Measurements from ENCODE around the gene TMOD1.

DNA sequence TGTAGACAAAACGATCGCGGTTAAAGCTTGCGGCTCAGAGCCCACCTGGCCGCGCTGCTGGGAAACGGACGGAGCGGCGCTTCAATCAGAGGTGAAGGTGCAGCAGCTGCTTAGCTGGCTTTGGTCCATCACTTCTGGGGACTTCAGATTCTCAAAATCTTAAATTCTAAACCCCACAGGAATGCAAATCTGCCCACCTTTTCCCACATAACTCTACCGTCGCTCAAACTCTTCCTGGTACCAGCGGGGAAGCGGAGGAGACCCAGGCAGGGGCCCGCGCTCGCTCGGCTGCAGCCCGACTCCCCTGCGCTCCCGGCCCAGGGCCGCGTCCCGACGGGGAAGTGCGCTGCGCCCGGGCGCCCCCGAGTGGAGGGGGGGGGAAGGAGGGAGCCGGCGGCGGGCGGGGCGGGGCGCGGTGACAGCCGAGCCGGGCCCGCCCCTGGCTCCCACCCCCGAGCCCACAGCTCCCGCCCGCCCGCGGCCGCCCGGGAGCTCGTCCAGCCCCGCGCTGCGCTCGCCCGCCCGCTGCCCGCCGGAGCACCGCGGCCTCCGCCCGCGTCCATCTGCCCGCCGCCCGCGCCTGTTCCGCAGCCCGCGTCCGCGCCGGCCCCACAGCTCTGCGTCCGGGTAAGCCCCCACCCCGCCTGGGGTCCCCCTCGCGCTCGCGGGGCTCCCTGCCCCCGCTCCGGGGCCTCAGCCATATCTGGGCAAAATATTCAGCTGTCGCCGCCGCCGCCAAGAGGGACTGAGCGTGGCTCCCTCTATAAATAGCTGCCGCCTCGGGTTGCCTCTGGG lies at the start of gene TMOD1:
- peak in 1 of 2 donors; percentile 22 for TF ChIP-seq POLR2AphosphoS5 (IDR thresholded peaks at IDR 0.05)
- TF ChIP-seq, protein P1, sequence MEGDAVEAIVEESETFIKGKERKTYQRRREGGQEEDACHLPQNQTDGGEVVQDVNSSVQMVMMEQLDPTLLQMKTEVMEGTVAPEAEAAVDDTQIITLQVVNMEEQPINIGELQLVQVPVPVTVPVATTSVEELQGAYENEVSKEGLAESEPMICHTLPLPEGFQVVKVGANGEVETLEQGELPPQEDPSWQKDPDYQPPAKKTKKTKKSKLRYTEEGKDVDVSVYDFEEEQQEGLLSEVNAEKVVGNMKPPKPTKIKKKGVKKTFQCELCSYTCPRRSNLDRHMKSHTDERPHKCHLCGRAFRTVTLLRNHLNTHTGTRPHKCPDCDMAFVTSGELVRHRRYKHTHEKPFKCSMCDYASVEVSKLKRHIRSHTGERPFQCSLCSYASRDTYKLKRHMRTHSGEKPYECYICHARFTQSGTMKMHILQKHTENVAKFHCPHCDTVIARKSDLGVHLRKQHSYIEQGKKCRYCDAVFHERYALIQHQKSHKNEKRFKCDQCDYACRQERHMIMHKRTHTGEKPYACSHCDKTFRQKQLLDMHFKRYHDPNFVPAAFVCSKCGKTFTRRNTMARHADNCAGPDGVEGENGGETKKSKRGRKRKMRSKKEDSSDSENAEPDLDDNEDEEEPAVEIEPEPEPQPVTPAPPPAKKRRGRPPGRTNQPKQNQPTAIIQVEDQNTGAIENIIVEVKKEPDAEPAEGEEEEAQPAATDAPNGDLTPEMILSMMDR (IDR thresholded peaks at IDR 0.05) = peak in 2 of 6 experiments; percentile 11 to 33
